Erythroblast (primary cell): ENCODE measurements around the gene MYO6.

ENCODE experiments used
- GATA1 ChIP-seq: IDR thresholded peaks from 2 replicates; pipeline ENCODE4 v1.6.1; 2011; ENCODE audit warnings: low read depth, mild to moderate bottlenecking, control low read depth, low read length, moderate library complexity
- POLR2A ChIP-seq: IDR thresholded peaks from 2 replicates; pipeline ENCODE4 v1.6.1; 2011; ENCODE audit warnings: mild to moderate bottlenecking, low read length

- TF ChIP-seq POLR2A (no peak), GATA1 (no peak)
Observed at GRCh38 chr6:75874224-75874623, 125.2 kb downstream of the MYO6 start.
